ENCODE data around the gene IRF7.

The IRF7 gene

GRCh38 chr11:563812-564578, 51.8 kb downstream of the IRF7 start:
- no peak for DNase-seq (ENCODE audit: low spot score)

DNA sequence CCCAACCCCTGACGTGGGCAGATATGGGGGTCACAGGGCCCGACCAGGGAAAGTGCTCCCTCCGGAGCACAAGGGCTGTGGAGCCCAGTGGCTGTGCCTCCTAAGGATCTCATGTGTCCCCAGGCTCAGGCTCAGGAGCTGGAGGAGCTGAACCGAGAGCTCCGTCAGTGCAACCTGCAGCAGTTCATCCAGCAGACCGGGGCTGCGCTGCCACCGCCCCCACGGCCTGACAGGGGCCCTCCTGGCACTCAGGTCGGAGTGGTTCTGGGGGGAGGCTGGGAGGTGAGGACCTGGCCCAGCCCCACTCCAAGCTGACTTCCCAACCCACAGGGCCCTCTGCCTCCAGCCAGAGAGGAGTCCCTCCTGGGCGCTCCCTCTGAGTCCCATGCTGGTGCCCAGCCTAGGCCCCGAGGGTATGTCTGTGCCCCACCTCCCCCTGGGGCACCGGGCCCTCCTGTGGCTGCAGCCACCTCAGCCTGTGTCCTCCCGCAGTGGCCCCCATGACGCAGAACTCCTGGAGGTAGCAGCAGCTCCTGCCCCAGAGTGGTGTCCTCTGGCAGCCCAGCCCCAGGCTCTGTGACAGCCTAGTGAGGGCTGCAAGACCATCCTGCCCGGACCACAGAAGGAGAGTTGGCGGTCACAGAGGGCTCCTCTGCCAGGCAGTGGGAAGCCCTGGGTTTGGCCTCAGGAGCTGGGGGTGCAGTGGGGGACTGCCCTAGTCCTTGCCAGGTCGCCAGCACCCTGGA, 52.5 kb downstream of the IRF7 start:
- no peak for DNase-seq (ENCODE audit: low spot score)

Data from HuH-7 (cell line).